ENCODE results near the gene MTCL1. TPM values are rescaled to one million over a fixed set of nuclear protein-coding genes. Genes with fewer than 3 reads are reported as not detected.

MTCL1 gene
- total RNA-seq, 1 experiment from 2014 or later = 11.2 TPM

GRCh38 chr18:8744038-8744437 lies 38.7 kb downstream of the MTCL1 start:
- DNase-seq (ENCODE audit: low spot score) = no peak
- ChIA-PET POLR2A (ENCODE audit: low non-redundant PET) (no interaction called here), CTCF (no interaction called here)
- Histone ChIP-seq H3K4me1 (ENCODE audit: insufficient read depth, low read length, poor library complexity, severe bottlenecking) (no peaks in the 10 kb centered on the region), H3K36me3 (ENCODE audit: insufficient read depth, low read length, poor library complexity, severe bottlenecking) (no peaks in the 10 kb centered on the region), H3K27ac (ENCODE audit: low read depth, low read length, poor library complexity, severe bottlenecking) (no peak overlapping the region), H3K4me3 (ENCODE audit: low read depth, low read length, poor library complexity, severe bottlenecking) (no peak overlapping the region), H3K9me3 (ENCODE audit: low read depth, low read length, poor library complexity, severe bottlenecking) (no peaks in the 10 kb centered on the region), H3K27me3 (replicated peaks; ENCODE audit: insufficient read depth, low read depth, low read length, poor library complexity) (no peaks in the 10 kb centered on the region)
- no peak for TF ChIP-seq EZH2 (IDR thresholded peaks at IDR 0.05; ENCODE audit: borderline replicate concordance, low read depth, low read length, poor library complexity, severe bottlenecking)
- TF ChIP-seq, protein P1, sequence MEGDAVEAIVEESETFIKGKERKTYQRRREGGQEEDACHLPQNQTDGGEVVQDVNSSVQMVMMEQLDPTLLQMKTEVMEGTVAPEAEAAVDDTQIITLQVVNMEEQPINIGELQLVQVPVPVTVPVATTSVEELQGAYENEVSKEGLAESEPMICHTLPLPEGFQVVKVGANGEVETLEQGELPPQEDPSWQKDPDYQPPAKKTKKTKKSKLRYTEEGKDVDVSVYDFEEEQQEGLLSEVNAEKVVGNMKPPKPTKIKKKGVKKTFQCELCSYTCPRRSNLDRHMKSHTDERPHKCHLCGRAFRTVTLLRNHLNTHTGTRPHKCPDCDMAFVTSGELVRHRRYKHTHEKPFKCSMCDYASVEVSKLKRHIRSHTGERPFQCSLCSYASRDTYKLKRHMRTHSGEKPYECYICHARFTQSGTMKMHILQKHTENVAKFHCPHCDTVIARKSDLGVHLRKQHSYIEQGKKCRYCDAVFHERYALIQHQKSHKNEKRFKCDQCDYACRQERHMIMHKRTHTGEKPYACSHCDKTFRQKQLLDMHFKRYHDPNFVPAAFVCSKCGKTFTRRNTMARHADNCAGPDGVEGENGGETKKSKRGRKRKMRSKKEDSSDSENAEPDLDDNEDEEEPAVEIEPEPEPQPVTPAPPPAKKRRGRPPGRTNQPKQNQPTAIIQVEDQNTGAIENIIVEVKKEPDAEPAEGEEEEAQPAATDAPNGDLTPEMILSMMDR (conservative IDR thresholded peaks at IDR 0.05; ENCODE audit: low read depth, low read length) = no peak
- intact Hi-C loops (cut with micrococcal nuclease; ENCODE audit: unreplicated experiment) = loop anchor here (10.0 kb wide), 1 partner anchor 69 kb away; no protein-coding TSS in a partner anchor
- no TSS peak for BruUV-seq (replicated peaks)

GRCh38 chr18:8744656-8745055 lies 39.3 kb downstream of the MTCL1 start:
- no TSS peak for BruUV-seq (replicated peaks)
- intact Hi-C loops (cut with micrococcal nuclease; ENCODE audit: unreplicated experiment) = loop anchor here (5.0 to 10.0 kb wide), 2 partner anchors 70 to 358 kb away; partner anchors contain the start of gene NDUFV2

GRCh38 chr18:8745355-8746014 lies 40.1 kb downstream of the MTCL1 start:
- H3K4me1 ChIP-seq (ENCODE audit: insufficient read depth, low read length, poor library complexity, severe bottlenecking) = peaks cover 4% of the 10 kb centered on the region
- CTCF ChIA-PET = no interaction called here
- H3K9me3 ChIP-seq (ENCODE audit: low read depth, low read length, poor library complexity, severe bottlenecking) = no peaks in the 10 kb centered on the region
- TF ChIP-seq, protein P1 (conservative IDR thresholded peaks at IDR 0.05; ENCODE audit: low read depth, low read length) = no peak
- TF ChIP-seq EZH2 (IDR thresholded peaks at IDR 0.05; ENCODE audit: borderline replicate concordance, low read depth, low read length, poor library complexity, severe bottlenecking) = no peak
- intact Hi-C loops (cut with micrococcal nuclease; ENCODE audit: unreplicated experiment) = loop anchor here (5.0 to 10.0 kb wide), 2 partner anchors 71 to 357 kb away; partner anchors contain the start of gene NDUFV2
- no peak for DNase-seq (ENCODE audit: low spot score)
- BruUV-seq (replicated peaks) = no TSS peak
- H3K27ac ChIP-seq (ENCODE audit: low read depth, low read length, poor library complexity, severe bottlenecking) = no peak overlapping the region
- no peaks in the 10 kb centered on the region for H3K36me3 ChIP-seq (ENCODE audit: insufficient read depth, low read length, poor library complexity, severe bottlenecking)
- H3K27me3 ChIP-seq (replicated peaks; ENCODE audit: insufficient read depth, low read depth, low read length, poor library complexity) = no peaks in the 10 kb centered on the region
- POLR2A ChIA-PET (ENCODE audit: low non-redundant PET) = no interaction called here
- H3K4me3 ChIP-seq (ENCODE audit: low read depth, low read length, poor library complexity, severe bottlenecking) = no peak overlapping the region

More at GRCh38 chr18:8744656-8745055, 39.3 kb downstream of the MTCL1 start:
- Histone ChIP-seq H3K4me3 (ENCODE audit: low read depth, low read length, poor library complexity, severe bottlenecking) (no peak overlapping the region), H3K4me1 (ENCODE audit: insufficient read depth, low read length, poor library complexity, severe bottlenecking) (no peaks in the 10 kb centered on the region), H3K36me3 (ENCODE audit: insufficient read depth, low read length, poor library complexity, severe bottlenecking) (no peaks in the 10 kb centered on the region), H3K9me3 (ENCODE audit: low read depth, low read length, poor library complexity, severe bottlenecking) (no peaks in the 10 kb centered on the region), H3K27me3 (replicated peaks; ENCODE audit: insufficient read depth, low read depth, low read length, poor library complexity) (no peaks in the 10 kb centered on the region), H3K27ac (ENCODE audit: low read depth, low read length, poor library complexity, severe bottlenecking) (no peak overlapping the region)
- TF ChIP-seq, protein P1 (conservative IDR thresholded peaks at IDR 0.05; ENCODE audit: low read depth, low read length) = no peak
- TF ChIP-seq EZH2 (IDR thresholded peaks at IDR 0.05; ENCODE audit: borderline replicate concordance, low read depth, low read length, poor library complexity, severe bottlenecking) = no peak
- POLR2A ChIA-PET (ENCODE audit: low non-redundant PET) = no interaction called here
- CTCF ChIA-PET = no interaction called here
- no peak for DNase-seq (ENCODE audit: low spot score)

Measured in A673 (cell line).